ENCODE measurements around the gene CPHXL. TPM values are rescaled to one million over a fixed set of nuclear protein-coding genes. Genes with fewer than 3 reads are reported as not detected.

The CPHXL gene
- total RNA-seq (not detected), total RNA-seq (0 reads per million in 2 donors)

GRCh38 chr16:75726390-75726789 lies at the start of gene CPHXL:
CPHXL (minus strand) TSS chr16:75726490; CDS start chr16:75726442, 48 bp downstream.
- ATAC-seq, result no peak
- Mint-ChIP-seq H3K4me1 (no peaks in the 10 kb centered on the region), H3K4me3 (no peak within 1 kb of the TSS), H3K36me3 (ENCODE audit: low read depth) (no peaks in the 10 kb centered on the region), H3K27me3 (no peaks in the 10 kb centered on the region), H3K27ac (no peak within 1 kb of the TSS)
- no peak for DNase-seq
- no peaks in the 10 kb centered on the region for H3K9me3 ChIP-seq (ENCODE audit: control insufficient read depth, low read length, poor library complexity, severe bottlenecking)

DNA sequence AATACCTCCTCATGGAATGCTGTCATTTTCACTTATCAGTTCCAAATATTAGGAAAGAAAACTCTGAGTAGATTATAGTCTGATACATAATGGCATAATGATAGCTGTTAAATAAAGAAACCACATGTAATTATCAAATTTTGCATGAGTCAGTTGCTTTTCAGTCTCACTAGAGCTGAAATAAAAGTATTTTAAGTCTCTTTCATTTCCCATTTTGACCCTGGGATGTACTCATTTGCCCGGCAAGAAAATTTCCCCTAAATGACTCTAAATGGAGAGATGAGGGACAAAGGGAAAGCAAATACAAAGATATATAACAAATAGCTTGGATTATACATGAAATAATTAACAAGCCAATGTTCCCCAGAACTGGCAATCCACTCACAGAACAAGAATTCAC lies 47.9 kb upstream of the CPHXL start:
- no peak overlapping the region for H3K27ac Mint-ChIP-seq
- peaks cover 5% of the 10 kb centered on the region for H3K9me3 ChIP-seq (ENCODE audit: control insufficient read depth, low read length, poor library complexity, severe bottlenecking)
- DNase-seq (no peak), ATAC-seq (no peak)
- H3K4me1 Mint-ChIP-seq, result no peaks in the 10 kb centered on the region
- no peaks in the 10 kb centered on the region for H3K36me3 Mint-ChIP-seq (ENCODE audit: low read depth)
- peaks cover 43% of the 10 kb centered on the region for H3K27me3 Mint-ChIP-seq
- no peak overlapping the region for H3K4me3 Mint-ChIP-seq

GRCh38 chr16:75770051-75770450 lies 43.8 kb upstream of the CPHXL start:
- Mint-ChIP-seq H3K4me1 (no peaks in the 10 kb centered on the region), H3K27ac (no peak overlapping the region)
- H3K9me3 ChIP-seq (ENCODE audit: control insufficient read depth, low read length, poor library complexity, severe bottlenecking), result peaks cover 5% of the 10 kb centered on the region

GRCh38 chr16:75764154-75764768 lies 38.0 kb upstream of the CPHXL start:
- Mint-ChIP-seq H3K36me3 (ENCODE audit: low read depth) (no peaks in the 10 kb centered on the region), H3K4me1 (peaks cover 5% of the 10 kb centered on the region), H3K4me3 (no peak overlapping the region), H3K27me3 (peaks cover 14% of the 10 kb centered on the region), H3K27ac (peak overlapping the region; percentile 16)
- DNase-seq (peak in 2 of 3 donors; percentile 24 to 32), ATAC-seq (peak; percentile 94)
- no peaks in the 10 kb centered on the region for H3K9me3 ChIP-seq (ENCODE audit: control insufficient read depth, low read length, poor library complexity, severe bottlenecking)

More at GRCh38 chr16:75770051-75770450, 43.8 kb upstream of the CPHXL start:
- Mint-ChIP-seq H3K4me3 (no peak overlapping the region), H3K36me3 (ENCODE audit: low read depth) (no peaks in the 10 kb centered on the region), H3K27me3 (peaks cover 30% of the 10 kb centered on the region)
- ATAC-seq, result no peak
- DNase-seq, result no peak

DNA sequence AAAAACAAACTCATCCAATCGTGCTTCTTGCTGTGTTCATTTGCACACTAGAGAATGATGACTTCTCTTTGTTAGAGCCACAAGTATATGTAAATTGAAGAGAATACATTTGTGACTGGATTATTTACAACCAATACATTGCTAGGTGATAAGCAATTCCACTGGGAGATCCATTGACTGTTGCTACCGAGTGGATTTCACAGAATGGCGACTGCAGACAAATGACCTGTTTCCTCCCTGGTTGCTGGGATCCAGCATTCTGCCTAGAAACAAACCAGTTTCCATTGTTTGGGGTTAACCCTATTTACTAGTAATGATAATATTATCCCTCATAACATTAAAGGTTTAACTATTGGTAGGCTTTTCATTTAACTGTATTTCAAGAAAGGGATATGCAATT lies 36.9 kb upstream of the CPHXL start:
- Mint-ChIP-seq H3K27me3 (peaks cover 8% of the 10 kb centered on the region), H3K36me3 (ENCODE audit: low read depth) (no peaks in the 10 kb centered on the region), H3K4me1 (peaks cover 9% of the 10 kb centered on the region), H3K27ac (no peak overlapping the region), H3K4me3 (no peak overlapping the region)
- ATAC-seq (no peak), DNase-seq (no peak)
- no peaks in the 10 kb centered on the region for H3K9me3 ChIP-seq (ENCODE audit: control insufficient read depth, low read length, poor library complexity, severe bottlenecking)

DNA sequence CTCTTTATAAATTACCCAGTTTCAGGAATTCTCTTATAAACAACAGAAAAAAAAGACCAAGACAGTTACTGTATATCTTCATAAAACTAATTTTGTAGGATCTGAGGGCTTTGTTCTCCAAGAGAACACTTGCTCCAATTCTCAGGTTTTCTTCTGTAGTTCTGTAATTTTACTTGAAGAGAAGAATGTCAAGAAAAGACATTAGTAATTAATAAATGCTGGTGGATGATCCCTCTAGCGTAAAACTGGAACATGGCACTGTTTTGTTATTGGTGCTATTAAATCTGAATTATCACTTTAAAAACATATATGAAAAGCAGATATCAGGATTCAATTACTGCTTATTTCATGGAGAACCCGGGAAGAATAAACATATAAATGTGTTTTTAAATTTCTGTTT lies 36.5 kb upstream of the CPHXL start:
- no peak overlapping the region for H3K4me3 Mint-ChIP-seq
- no peaks in the 10 kb centered on the region for H3K9me3 ChIP-seq (ENCODE audit: control insufficient read depth, low read length, poor library complexity, severe bottlenecking)
- DNase-seq, result no peak
- no peaks in the 10 kb centered on the region for H3K36me3 Mint-ChIP-seq (ENCODE audit: low read depth)
- H3K27ac Mint-ChIP-seq, result no peak overlapping the region
- H3K27me3 Mint-ChIP-seq, result peaks cover 5% of the 10 kb centered on the region
- no peak for ATAC-seq
- H3K4me1 Mint-ChIP-seq, result peaks cover 9% of the 10 kb centered on the region

DNA sequence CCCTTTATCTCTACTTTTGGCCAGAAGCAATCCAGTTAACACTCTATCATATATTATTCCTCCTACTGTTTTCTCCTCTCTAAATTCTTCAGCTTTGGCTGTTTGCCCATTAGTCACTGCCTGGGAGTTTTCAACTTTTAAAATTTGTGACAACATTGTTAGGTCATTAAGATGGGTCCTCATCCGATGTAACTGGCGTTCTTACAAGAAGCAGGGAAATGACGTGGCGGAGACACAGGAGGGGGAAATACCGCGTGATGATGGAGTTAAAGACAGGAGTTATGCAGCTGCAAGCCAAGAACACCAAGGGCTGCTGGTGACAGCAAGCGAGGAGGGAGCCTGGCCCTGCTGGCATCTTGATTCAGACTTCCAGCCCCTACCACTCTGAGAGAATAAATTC lies 34.8 kb upstream of the CPHXL start:
- peaks cover 9% of the 10 kb centered on the region for H3K4me1 Mint-ChIP-seq
- no peaks in the 10 kb centered on the region for H3K9me3 ChIP-seq (ENCODE audit: control insufficient read depth, low read length, poor library complexity, severe bottlenecking)
- DNase-seq (no peak), ATAC-seq (peak; percentile 41)
- peak overlapping the region; percentile 88 for H3K27ac Mint-ChIP-seq
- peak overlapping the region; percentile 77 for H3K4me3 Mint-ChIP-seq
- no peaks in the 10 kb centered on the region for H3K27me3 Mint-ChIP-seq
- no peaks in the 10 kb centered on the region for H3K36me3 Mint-ChIP-seq (ENCODE audit: low read depth)

DNA sequence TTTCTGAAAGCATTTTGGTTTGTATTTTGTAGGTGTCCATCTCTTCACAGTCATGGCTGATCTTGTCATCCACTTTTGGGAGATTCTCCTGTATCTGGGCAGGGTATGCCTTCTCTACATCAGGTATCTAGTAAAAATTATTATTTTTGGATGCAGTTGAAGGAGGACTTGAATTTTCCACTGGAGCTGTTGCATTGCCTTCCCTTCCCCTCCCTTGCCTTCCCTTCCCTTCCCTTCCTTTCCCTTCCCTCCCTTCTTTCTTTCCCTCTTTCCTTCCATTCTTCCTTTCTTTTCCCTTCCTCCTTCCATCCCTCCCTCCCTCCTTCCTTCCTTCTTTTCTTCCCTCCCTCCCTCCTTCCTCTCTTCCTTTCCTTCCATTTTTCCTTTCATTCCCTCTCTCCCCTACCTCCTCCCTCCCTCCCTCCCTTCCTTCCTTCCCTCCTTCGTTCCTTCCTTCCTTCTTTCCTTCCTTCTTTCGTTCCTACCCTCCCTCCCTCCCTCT lies 33.8 kb upstream of the CPHXL start:
- H3K27ac Mint-ChIP-seq, result no peak overlapping the region
- H3K9me3 ChIP-seq (ENCODE audit: control insufficient read depth, low read length, poor library complexity, severe bottlenecking), result no peaks in the 10 kb centered on the region
- H3K36me3 Mint-ChIP-seq (ENCODE audit: low read depth), result no peaks in the 10 kb centered on the region
- ATAC-seq (no peak), DNase-seq (no peak)
- no peaks in the 10 kb centered on the region for H3K27me3 Mint-ChIP-seq
- peaks cover 9% of the 10 kb centered on the region for H3K4me1 Mint-ChIP-seq
- no peak overlapping the region for H3K4me3 Mint-ChIP-seq

DNA sequence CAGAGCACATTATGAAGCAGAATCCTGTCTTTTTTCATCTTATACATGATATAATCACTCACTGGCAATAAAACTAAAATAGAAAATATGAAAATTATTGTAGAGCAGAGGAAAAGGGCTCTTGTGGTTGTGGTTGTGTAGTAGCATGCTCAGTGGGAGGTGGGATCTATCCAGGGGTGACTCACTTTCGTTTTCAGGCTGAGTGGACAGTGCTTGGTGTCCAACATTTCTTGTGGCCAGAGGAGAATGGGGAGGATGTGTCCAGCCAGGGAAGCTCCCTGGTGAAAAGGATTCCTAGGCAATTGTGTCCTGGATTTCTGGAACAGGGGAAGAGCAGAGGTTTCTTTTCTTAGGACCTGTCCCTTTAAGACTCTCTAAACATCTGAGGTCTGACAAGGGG lies 31.9 kb upstream of the CPHXL start:
- no peak overlapping the region for H3K4me3 Mint-ChIP-seq
- peaks cover 5% of the 10 kb centered on the region for H3K27me3 Mint-ChIP-seq
- H3K27ac Mint-ChIP-seq, result no peak overlapping the region
- DNase-seq (no peak), ATAC-seq (no peak)
- H3K4me1 Mint-ChIP-seq, result peaks cover 8% of the 10 kb centered on the region
- H3K36me3 Mint-ChIP-seq (ENCODE audit: low read depth), result no peaks in the 10 kb centered on the region
- no peaks in the 10 kb centered on the region for H3K9me3 ChIP-seq (ENCODE audit: control insufficient read depth, low read length, poor library complexity, severe bottlenecking)

- no peak overlapping the region for H3K27ac Mint-ChIP-seq
- DNase-seq (no peak), ATAC-seq (no peak)
- H3K36me3 Mint-ChIP-seq (ENCODE audit: low read depth), result no peaks in the 10 kb centered on the region
- H3K27me3 Mint-ChIP-seq, result peaks cover 30% of the 10 kb centered on the region
- no peaks in the 10 kb centered on the region for H3K9me3 ChIP-seq (ENCODE audit: control insufficient read depth, low read length, poor library complexity, severe bottlenecking)
- H3K4me3 Mint-ChIP-seq, result no peak overlapping the region
- H3K4me1 Mint-ChIP-seq, result peaks cover 4% of the 10 kb centered on the region
Observed at GRCh38 chr16:75754141-75754540, 27.9 kb upstream of the CPHXL start.

GRCh38 chr16:75750528-75750927 lies 24.2 kb upstream of the CPHXL start:
- no peak overlapping the region for H3K27ac Mint-ChIP-seq
- peaks cover 3% of the 10 kb centered on the region for H3K36me3 Mint-ChIP-seq (ENCODE audit: low read depth)
- no peaks in the 10 kb centered on the region for H3K9me3 ChIP-seq (ENCODE audit: control insufficient read depth, low read length, poor library complexity, severe bottlenecking)
- ATAC-seq (no peak), DNase-seq (no peak)
- H3K27me3 Mint-ChIP-seq, result peaks cover 52% of the 10 kb centered on the region
- H3K4me3 Mint-ChIP-seq, result no peak overlapping the region
- H3K4me1 Mint-ChIP-seq, result no peaks in the 10 kb centered on the region

DNA sequence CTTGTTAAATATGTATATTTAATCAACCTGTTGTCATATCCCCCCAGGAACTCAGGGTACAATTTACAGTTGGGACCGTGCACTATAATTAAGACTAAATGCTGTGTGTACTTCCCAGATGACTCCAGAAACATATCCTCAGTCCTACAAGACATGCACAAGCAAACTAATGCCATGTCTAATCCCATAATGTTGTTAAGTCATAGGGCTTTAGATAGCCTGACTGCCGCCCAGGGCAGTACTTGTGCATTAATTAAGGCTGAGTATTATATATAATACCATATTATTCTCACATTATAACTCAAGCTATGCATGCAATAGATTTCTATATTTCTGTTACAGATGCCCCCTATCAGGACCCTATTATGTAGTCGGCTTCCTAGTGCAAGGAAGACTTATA lies 20.1 kb upstream of the CPHXL start:
- no peak overlapping the region for H3K4me3 Mint-ChIP-seq
- no peaks in the 10 kb centered on the region for H3K4me1 Mint-ChIP-seq
- ATAC-seq (no peak), DNase-seq (no peak)
- H3K27ac Mint-ChIP-seq, result no peak overlapping the region
- H3K27me3 Mint-ChIP-seq, result peaks cover 36% of the 10 kb centered on the region
- H3K36me3 Mint-ChIP-seq (ENCODE audit: low read depth), result peaks cover 3% of the 10 kb centered on the region
- H3K9me3 ChIP-seq (ENCODE audit: control insufficient read depth, low read length, poor library complexity, severe bottlenecking), result no peaks in the 10 kb centered on the region

DNA sequence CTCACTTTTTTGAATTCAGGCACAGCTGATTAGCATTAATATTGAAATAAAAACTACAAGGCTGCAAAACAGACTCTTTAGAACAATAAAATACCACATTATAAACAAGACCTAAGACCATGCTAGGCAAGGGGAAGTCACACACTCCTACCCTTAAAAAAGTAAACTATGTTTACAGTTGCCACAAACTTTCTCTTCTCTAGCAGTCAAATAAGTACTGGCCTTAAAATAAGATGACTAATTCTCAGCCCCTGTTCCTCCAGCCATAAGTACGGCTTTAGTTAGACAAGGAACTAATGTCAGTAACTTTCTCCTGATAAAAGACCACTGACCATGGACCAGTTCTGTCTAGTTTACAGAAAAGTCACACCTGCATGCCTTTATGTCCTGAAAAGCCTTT lies 19.5 kb upstream of the CPHXL start:
- no peak overlapping the region for H3K4me3 Mint-ChIP-seq
- H3K36me3 Mint-ChIP-seq (ENCODE audit: low read depth), result peaks cover 3% of the 10 kb centered on the region
- no peak for ATAC-seq
- no peaks in the 10 kb centered on the region for H3K9me3 ChIP-seq (ENCODE audit: control insufficient read depth, low read length, poor library complexity, severe bottlenecking)
- no peak overlapping the region for H3K27ac Mint-ChIP-seq
- H3K4me1 Mint-ChIP-seq, result no peaks in the 10 kb centered on the region
- no peak for DNase-seq
- peaks cover 36% of the 10 kb centered on the region for H3K27me3 Mint-ChIP-seq

GRCh38 chr16:75745242-75745641 lies 19.0 kb upstream of the CPHXL start:
- no peaks in the 10 kb centered on the region for H3K9me3 ChIP-seq (ENCODE audit: control insufficient read depth, low read length, poor library complexity, severe bottlenecking)
- Mint-ChIP-seq H3K27me3 (peaks cover 36% of the 10 kb centered on the region), H3K36me3 (ENCODE audit: low read depth) (peaks cover 3% of the 10 kb centered on the region), H3K4me3 (no peak overlapping the region), H3K4me1 (no peaks in the 10 kb centered on the region), H3K27ac (no peak overlapping the region)
- DNase-seq, result no peak
- ATAC-seq, result no peak

Data from T-helper 17 cell (primary cell).